IPS-20b (cell line): ENCODE data around the gene TMC1.
"Not testable (repeated sequence)": the region's sequence is repeated elsewhere in the genome, so short reads cannot be mapped to it uniquely, and the experiment has no call there.

Experiments
- H3K27ac ChIP-seq: one replicate; pipeline ENCODE4 v1.5.1; 2013; ENCODE audit warnings: low read length
- H3K27me3 ChIP-seq: 2 replicates; pipeline ENCODE4 v1.6.1; 2013; ENCODE audit warnings: mild to moderate bottlenecking, low read length, inconsistent platforms; ENCODE audit not compliant: insufficient read depth
- H3K36me3 ChIP-seq: 2 replicates; pipeline ENCODE4 v1.6.1; 2013; ENCODE audit warnings: low read depth, mild to moderate bottlenecking, inconsistent platforms, low read length, moderate library complexity; ENCODE audit not compliant: insufficient read depth
- H3K4me1 ChIP-seq: 2 replicates; pipeline ENCODE4 v1.6.1; 2013; ENCODE audit warnings: mild to moderate bottlenecking, control low read depth, inconsistent platforms, low read length, moderate library complexity; ENCODE audit not compliant: insufficient read depth
- H3K4me3 ChIP-seq: 2 replicates; pipeline ENCODE4 v1.5.1; 2013; ENCODE audit warnings: mild to moderate bottlenecking, low read length, inconsistent platforms
- H3K9ac ChIP-seq: 2 replicates; pipeline ENCODE4 v1.6.1; 2013; ENCODE audit warnings: low read depth, mild to moderate bottlenecking, inconsistent platforms, low read length, moderate library complexity
- H3K9me3 ChIP-seq: 2 replicates; pipeline ENCODE4 v1.6.1; 2013; ENCODE audit warnings: mild to moderate bottlenecking, low read depth, low read length, inconsistent platforms; ENCODE audit not compliant: insufficient read depth

TMC1 gene

GRCh38 chr9:72788966-72789735, 267.7 kb downstream of the TMC1 start:
- H3K4me3 ChIP-seq = no peak overlapping the region
- no peak overlapping the region for H3K9ac ChIP-seq
- H3K9me3 ChIP-seq = no peaks in the 10 kb centered on the region; the same call in 1 of the 2 replicates
- H3K36me3 ChIP-seq = no peaks in the 10 kb centered on the region
- H3K4me1 ChIP-seq = no peaks in the 10 kb centered on the region
- no peaks in the 10 kb centered on the region for H3K27me3 ChIP-seq
- H3K27ac ChIP-seq = no peak overlapping the region

GRCh38 chr9:72789885-72790284, 268.5 kb downstream of the TMC1 start:
- Histone ChIP-seq H3K4me3 (no peak overlapping the region), H3K4me1 (no peaks in the 10 kb centered on the region), H3K36me3 (no peaks in the 10 kb centered on the region), H3K9me3 (no peaks in the 10 kb centered on the region; the same call in 1 of the 2 replicates), H3K27ac (no peak overlapping the region), H3K9ac (no peak overlapping the region), H3K27me3 (no peaks in the 10 kb centered on the region)

DNA sequence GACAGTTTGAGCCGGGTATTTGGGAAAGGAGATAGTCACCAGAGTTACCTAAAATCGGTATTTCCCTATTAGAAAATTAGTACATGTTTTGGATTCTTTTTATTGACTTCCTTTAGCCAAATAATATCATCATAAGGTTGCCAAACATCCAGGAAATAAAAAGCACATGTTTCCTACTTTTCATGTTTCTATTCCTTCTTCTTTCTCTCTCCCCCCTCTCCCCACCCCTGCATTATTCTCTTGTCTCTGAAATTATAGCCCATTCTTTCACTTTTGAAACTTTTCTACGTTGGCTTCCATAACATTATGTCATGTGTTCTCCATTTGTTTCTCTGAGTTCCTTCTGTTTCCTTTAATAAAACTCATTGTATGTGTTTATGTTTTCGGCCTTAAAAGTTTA, 269.6 kb downstream of the TMC1 start:
- H3K4me1 ChIP-seq = no peaks in the 10 kb centered on the region
- H3K27me3 ChIP-seq = no peaks in the 10 kb centered on the region
- H3K9me3 ChIP-seq = no peaks in the 10 kb centered on the region; the same call in 1 of the 2 replicates
- H3K36me3 ChIP-seq = no peaks in the 10 kb centered on the region
- H3K27ac ChIP-seq = no peak overlapping the region
- no peak overlapping the region for H3K9ac ChIP-seq
- no peak overlapping the region for H3K4me3 ChIP-seq

GRCh38 chr9:72791436-72791835, 270.0 kb downstream of the TMC1 start:
- no peak overlapping the region for H3K4me3 ChIP-seq

DNA sequence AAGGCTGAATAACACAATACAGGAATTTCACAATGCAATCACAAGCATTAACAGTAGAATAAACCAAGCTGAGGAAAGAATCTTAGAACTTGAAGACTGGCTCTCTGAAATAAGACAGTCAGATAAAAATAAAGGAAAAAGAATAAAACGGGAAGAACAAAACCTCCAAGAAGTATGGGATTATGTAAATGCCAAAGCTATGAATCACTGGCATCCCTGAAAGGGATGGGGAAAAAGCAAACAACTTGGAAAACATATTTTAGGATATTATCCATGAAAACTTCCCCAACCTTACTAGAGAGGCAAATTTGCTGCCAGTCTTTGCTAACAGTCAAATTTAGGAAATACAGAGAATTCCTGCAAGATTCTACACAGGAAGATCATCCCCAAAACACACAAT, 273.5 kb downstream of the TMC1 start:
- no peaks in the 10 kb centered on the region for H3K36me3 ChIP-seq
- no peaks in the 10 kb centered on the region for H3K4me1 ChIP-seq
- H3K9ac ChIP-seq = no peak overlapping the region
- H3K4me3 ChIP-seq = no peak overlapping the region
- H3K9me3 ChIP-seq = peaks cover 4% of the 10 kb centered on the region
- no peak overlapping the region for H3K27ac ChIP-seq
- H3K27me3 ChIP-seq = no peaks in the 10 kb centered on the region

More at GRCh38 chr9:72791436-72791835, 270.0 kb downstream of the TMC1 start:
- H3K27ac ChIP-seq = no peak overlapping the region
- H3K9me3 ChIP-seq = peaks cover 4% of the 10 kb centered on the region
- no peaks in the 10 kb centered on the region for H3K36me3 ChIP-seq
- H3K4me1 ChIP-seq = no peaks in the 10 kb centered on the region
- no peak overlapping the region for H3K9ac ChIP-seq
- H3K27me3 ChIP-seq = no peaks in the 10 kb centered on the region

- peaks cover 4% of the 10 kb centered on the region; the same call in 1 of the 2 replicates for H3K9me3 ChIP-seq
- H3K27me3 ChIP-seq = no peaks in the 10 kb centered on the region
- no peak overlapping the region for H3K27ac ChIP-seq
- H3K36me3 ChIP-seq = no peaks in the 10 kb centered on the region
- H3K9ac ChIP-seq = no peak overlapping the region
- H3K4me1 ChIP-seq = peaks cover 4% of the 10 kb centered on the region; the same call in 1 of the 2 replicates
- H3K4me3 ChIP-seq = no peak overlapping the region
Measured at GRCh38 chr9:72800328-72800994, 279.1 kb downstream of the TMC1 start.

DNA sequence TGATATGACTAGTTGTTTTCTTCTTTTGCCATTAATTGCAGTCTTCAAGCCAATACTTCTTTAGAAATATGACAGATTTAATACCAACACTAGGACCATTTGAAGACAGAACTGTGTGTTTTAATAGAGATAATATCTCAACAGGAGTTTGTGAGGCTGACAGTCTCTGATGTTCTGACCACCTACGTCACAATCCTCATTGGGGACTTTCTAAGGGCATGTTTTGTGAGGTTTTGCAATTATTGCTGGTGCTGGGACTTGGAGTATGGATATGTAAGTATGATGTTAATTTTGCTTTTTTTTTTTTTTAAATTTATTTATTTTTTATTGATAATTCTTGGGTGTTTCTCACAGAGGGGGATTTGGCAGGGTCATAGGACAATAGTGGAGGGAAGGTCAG, 283.8 kb downstream of the TMC1 start:
- Histone ChIP-seq H3K27ac (no peak overlapping the region), H3K9me3 (peaks cover 4% of the 10 kb centered on the region; the same call in 1 of the 2 replicates), H3K36me3 (no peaks in the 10 kb centered on the region), H3K9ac (no peak overlapping the region), H3K4me3 (no peak overlapping the region), H3K4me1 (peaks cover 1% of the 10 kb centered on the region; the same call in 1 of the 2 replicates), H3K27me3 (no peaks in the 10 kb centered on the region)

GRCh38 chr9:72806313-72806809, 285.0 kb downstream of the TMC1 start:
- H3K27ac ChIP-seq, H3K9me3 ChIP-seq, H3K36me3 ChIP-seq, H3K4me1 ChIP-seq, H3K4me3 ChIP-seq, H3K9ac ChIP-seq, H3K27me3 ChIP-seq: not testable (repeated sequence)

DNA sequence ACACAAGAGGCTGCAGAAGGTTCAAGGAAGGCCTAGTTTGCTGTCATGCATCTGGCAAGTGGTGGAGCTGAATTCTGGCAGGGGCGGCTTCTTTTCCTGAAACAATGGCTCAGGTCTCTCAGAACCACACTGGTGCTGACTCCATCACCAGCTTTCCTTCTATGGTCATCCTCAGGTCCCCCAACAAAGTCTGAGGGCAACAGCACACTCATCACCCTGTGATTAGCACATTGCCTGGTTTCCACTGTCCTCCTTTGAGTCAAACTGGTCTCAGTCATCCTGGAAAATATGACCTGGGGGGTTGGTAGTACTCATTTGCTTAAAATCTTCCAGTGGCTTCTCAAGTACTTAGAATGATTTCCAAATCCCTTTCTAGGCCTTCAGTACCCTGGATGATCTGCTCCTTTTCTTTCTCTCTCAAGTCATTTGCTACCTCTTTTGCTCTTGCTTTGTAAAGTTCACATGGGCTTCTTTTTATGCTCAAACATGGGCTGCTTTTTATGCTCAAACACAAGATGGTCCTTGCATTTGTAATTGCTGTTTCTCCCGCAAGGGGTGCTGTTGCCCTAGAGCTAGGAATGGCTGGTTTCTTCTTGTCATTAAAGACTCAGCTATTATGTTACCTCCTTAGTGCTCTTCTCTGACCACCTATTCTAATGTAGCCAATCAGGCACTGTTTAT, 286.5 kb downstream of the TMC1 start:
- H3K9ac ChIP-seq = no peak overlapping the region
- H3K27me3 ChIP-seq = no peaks in the 10 kb centered on the region
- H3K4me3 ChIP-seq = no peak overlapping the region
- H3K4me1 ChIP-seq = no peaks in the 10 kb centered on the region
- H3K36me3 ChIP-seq = no peaks in the 10 kb centered on the region
- H3K9me3 ChIP-seq = peaks cover 4% of the 10 kb centered on the region; the same call in 1 of the 2 replicates
- H3K27ac ChIP-seq = no peak overlapping the region

DNA sequence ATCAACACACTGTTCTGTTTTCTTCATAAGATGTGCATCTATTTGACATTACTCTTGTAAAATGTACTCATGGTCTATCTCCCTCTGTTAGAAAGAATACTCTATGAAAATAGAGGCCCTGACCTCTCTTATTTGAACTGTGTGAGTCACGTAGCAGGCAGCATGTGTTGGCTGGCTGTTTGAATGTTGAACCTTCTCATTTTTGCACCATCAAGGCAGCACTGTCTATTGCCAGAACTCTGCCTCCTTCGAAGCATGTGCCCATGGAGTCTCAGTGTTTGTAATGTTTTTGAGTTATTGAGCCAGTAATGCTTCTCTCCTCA, 287.0 kb downstream of the TMC1 start:
- Histone ChIP-seq H3K36me3 (no peaks in the 10 kb centered on the region), H3K9me3 (peaks cover 4% of the 10 kb centered on the region; the same call in 1 of the 2 replicates), H3K4me1 (no peaks in the 10 kb centered on the region), H3K4me3 (no peak overlapping the region), H3K27me3 (no peaks in the 10 kb centered on the region), H3K9ac (no peak overlapping the region), H3K27ac (no peak overlapping the region)

DNA sequence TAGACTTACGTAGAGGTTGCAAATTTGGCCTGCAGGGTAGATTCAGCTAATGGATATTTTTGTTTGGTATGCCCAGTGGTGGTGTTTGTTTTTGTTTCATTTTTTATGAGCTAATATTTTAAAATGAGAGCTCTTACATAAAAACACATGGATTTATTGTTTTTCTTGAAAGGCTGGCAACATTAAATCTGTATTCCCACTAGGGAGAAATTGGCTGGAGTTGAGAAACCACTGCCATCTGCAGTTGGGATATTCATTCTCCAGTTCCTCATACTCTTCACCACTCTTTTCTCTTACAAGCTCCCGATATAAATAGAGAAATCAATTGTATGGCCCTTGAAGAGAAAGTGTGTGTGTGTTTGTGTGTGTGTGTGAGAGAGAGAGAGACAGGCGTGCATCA, 288.2 kb downstream of the TMC1 start:
- H3K4me1 ChIP-seq = no peaks in the 10 kb centered on the region
- no peaks in the 10 kb centered on the region for H3K27me3 ChIP-seq
- H3K36me3 ChIP-seq = no peaks in the 10 kb centered on the region

More for the DNA sequence above, 288.2 kb downstream of the TMC1 start:
- Histone ChIP-seq H3K4me3 (no peak overlapping the region), H3K9me3 (peaks cover 4% of the 10 kb centered on the region; the same call in 1 of the 2 replicates), H3K27ac (no peak overlapping the region), H3K9ac (no peak overlapping the region)
